MCF 10A (cell line): ENCODE measurements around the gene PARD6A. TPM values are rescaled to one million over a fixed set of nuclear protein-coding genes. Genes with fewer than 3 reads are reported as not detected.

Source experiments
- BruUV-seq: library from RNA; stranded (reverse); fragments of 400-500 nt; replicated peaks from 2 replicates; lab custom pipeline; 2021; lab: Mats Ljungman, UMichigan
- CTCF ChIA-PET: fragments of 300-600 bp; sonication (Branson Sonifier 250); formaldehyde crosslinking; extraction: SDS; loops from one replicate; lab custom pipeline; 2021; ENCODE audit warnings: antibody characterized with exemption, inconsistent platforms; lab: Yijun Ruan, JAX
- POLR2A ChIA-PET: fragments of 300-600, 350-650 bp; sonication (Branson Sonifier 250); formaldehyde crosslinking; extraction: SDS; loops from one replicate; lab custom pipeline; 2020; ENCODE audit warnings: antibody characterized with exemption, inconsistent platforms; lab: Yijun Ruan, JAX
- DNase-seq: peaks from one replicate; pipeline ENCODE4 v3.0.0-alpha.2; 2018; ENCODE audit not compliant: unreplicated experiment
- H3K27ac Mint-ChIP-seq: one replicate; pipeline ENCODE4 v1.8.0; 2022; ENCODE audit warnings: mild to moderate bottlenecking, low read depth, mixed read lengths; ENCODE audit not compliant: unreplicated experiment
- H3K27me3 Mint-ChIP-seq: one replicate; pipeline ENCODE4 v1.8.0; 2022; ENCODE audit warnings: mixed read lengths; ENCODE audit not compliant: insufficient read depth, unreplicated experiment
- H3K36me3 Mint-ChIP-seq: one replicate; pipeline ENCODE4 v1.8.0; 2022; ENCODE audit warnings: mild to moderate bottlenecking, moderate library complexity, mixed read lengths; ENCODE audit not compliant: insufficient read depth, unreplicated experiment
- H3K4me1 Mint-ChIP-seq: one replicate; pipeline ENCODE4 v1.8.0; 2022; ENCODE audit warnings: mixed read lengths; ENCODE audit not compliant: insufficient read depth, unreplicated experiment
- H3K4me3 Mint-ChIP-seq: one replicate; pipeline ENCODE4 v1.8.0; 2022; ENCODE audit warnings: mild to moderate bottlenecking, moderate library complexity, mixed read lengths; ENCODE audit not compliant: unreplicated experiment
- H3K9me3 Mint-ChIP-seq: one replicate; pipeline ENCODE4 v1.8.0; 2022; ENCODE audit warnings: mixed read lengths; ENCODE audit not compliant: unreplicated experiment
- CTCF ChIP-seq: fragments of 200-600 bp; IDR thresholded peaks from one replicate; pipeline ENCODE4 v1.8.0; 2022; ENCODE audit warnings: antibody characterized with exemption, mild to moderate bottlenecking; ENCODE audit not compliant: unreplicated experiment
- intact Hi-C: fragments of 100-400 bp; cut with micrococcal nuclease; formaldehyde crosslinking; loops from 2 replicates; pipeline ENCODE4 v1.14.1; 2022
- total RNA-seq: library from RNA; stranded (reverse); gene quantifications from 2 replicates; pipeline ENCODE4 v1.2.3, GENCODE V29; 2022

Gene PARD6A
- total RNA-seq, 1 experiment from 2014 or later, result 4.5 TPM

- Mint-ChIP-seq H3K4me1 (no peaks in the 10 kb centered on the region), H3K36me3 (peaks cover 4% of the 10 kb centered on the region), H3K27me3 (no peaks in the 10 kb centered on the region), H3K27ac (peak within 1 kb of the TSS; percentile 46), H3K4me3 (peak within 1 kb of the TSS; percentile 72), H3K9me3 (no peaks in the 10 kb centered on the region)
- intact Hi-C loops, result no loop called here
- no peak for TF ChIP-seq CTCF
- DNase-seq, result no peak
- no TSS peak for BruUV-seq
- ChIA-PET POLR2A (interaction anchor here (0.6 to 1.6 kb wide), 6 partner anchors 95 to 212 kb away, joined by 3 to 6 read pairs (median 4); no protein-coding TSS in a partner anchor), CTCF (interaction anchor here (0.6 to 6.9 kb wide), 14 partner anchors 8 to 826 kb away, joined by 3 to 57 read pairs (median 4); no protein-coding TSS in a partner anchor)
Measured at GRCh38 chr16:67666559-67667452, 6.0 kb downstream of the PARD6A start, which contains the start of the genes C16orf86 and ENKD1. Gene C16orf86, plus strand, starts transcription at chr16:67666814. Its CDS starts 157 bp downstream, at chr16:67666971. Gene ENKD1, minus strand, starts transcription at chr16:67666750. Its CDS starts 308 bp downstream, at chr16:67666442.

- Mint-ChIP-seq H3K4me3 (peak overlapping the region; percentile 72), H3K27me3 (no peaks in the 10 kb centered on the region), H3K27ac (no peak overlapping the region), H3K4me1 (peaks cover 4% of the 10 kb centered on the region), H3K36me3 (peaks cover 4% of the 10 kb centered on the region), H3K9me3 (no peaks in the 10 kb centered on the region)
- TF ChIP-seq CTCF, result no peak
- no TSS peak for BruUV-seq
- no peak for DNase-seq
- CTCF ChIA-PET, result interaction anchor here (0.6 to 6.9 kb wide), 15 partner anchors 9 to 825 kb away, joined by 3 to 57 read pairs (median 4); partner anchors contain the start of gene GFOD2
- intact Hi-C loops, result no loop called here
- POLR2A ChIA-PET, result interaction anchor here (0.6 to 1.6 kb wide), 4 partner anchors 95 to 146 kb away, joined by 3 to 5 read pairs (median 4); no protein-coding TSS in a partner anchor
Measured at GRCh38 chr16:67667453-67667816, 6.7 kb downstream of the PARD6A start.

GRCh38 chr16:67667817-67668494 lies 7.2 kb downstream of the PARD6A start:
- Mint-ChIP-seq H3K4me3 (no peak overlapping the region), H3K4me1 (peaks cover 7% of the 10 kb centered on the region), H3K36me3 (peaks cover 4% of the 10 kb centered on the region), H3K9me3 (no peaks in the 10 kb centered on the region), H3K27me3 (no peaks in the 10 kb centered on the region), H3K27ac (no peak overlapping the region)
- peak; percentile 82 for DNase-seq
- no TSS peak for BruUV-seq
- CTCF ChIA-PET, result interaction anchor here (0.5 to 6.9 kb wide), 21 partner anchors 9 to 825 kb away, joined by 3 to 57 read pairs (median 3); partner anchors contain the start of gene GFOD2
- peak; percentile 63 for TF ChIP-seq CTCF
- POLR2A ChIA-PET, result interaction anchor here (0.6 to 1.6 kb wide), 4 partner anchors 96 to 147 kb away, joined by 3 to 5 read pairs (median 4); no protein-coding TSS in a partner anchor
- intact Hi-C loops, result loop anchor here (1.0 kb wide), 2 partner anchors 106 to 147 kb away; partner anchors contain the start of gene CTCF
